AG20443 (cell line): ENCODE data around the gene VAPA.

ENCODE experiments used
- DNase-seq: peaks from one replicate; pipeline ENCODE4 v3.0.0; 2012; ENCODE audit warnings: low spot score, mixed read lengths

Gene VAPA

GRCh38 chr18:10003281-10003680 is 89.5 kb downstream of the VAPA start:
- no peak for DNase-seq

DNA sequence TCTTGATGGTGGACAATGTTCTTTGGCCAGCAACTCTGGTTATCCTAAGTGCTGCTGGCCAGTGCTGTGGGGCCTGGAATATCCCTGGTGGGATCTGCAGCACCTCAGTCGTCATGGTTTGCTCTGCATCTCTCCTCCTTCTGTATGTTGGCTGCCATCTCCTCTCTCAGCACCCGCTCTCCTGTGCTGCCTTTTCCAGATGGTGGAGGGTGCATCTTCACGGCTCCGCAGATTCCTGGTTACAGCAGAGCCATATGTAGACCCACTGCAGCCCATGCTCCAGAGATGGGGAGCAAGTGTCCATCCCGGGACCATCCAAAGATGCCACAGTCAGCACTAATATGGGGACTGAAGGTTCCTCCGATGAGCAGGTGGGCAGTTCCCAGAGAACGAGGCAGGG is 90.0 kb downstream of the VAPA start:
- no peak for DNase-seq

- DNase-seq, result peak; percentile 51
Measured at GRCh38 chr18:10006311-10006893, 92.6 kb downstream of the VAPA start.

GRCh38 chr18:10008006-10008647 is 94.3 kb downstream of the VAPA start:
- no peak for DNase-seq
